B cell (primary cell): Measurements from ENCODE around the gene GPR160.

Experiments used
- EZH2 ChIP-seq: IDR thresholded peaks from 2 replicates; pipeline ENCODE4 v1.6.1; 2012; ENCODE audit warnings: borderline replicate concordance, low read depth, mild to moderate bottlenecking, moderate library complexity, low read length; ENCODE audit not compliant: insufficient read depth, poor library complexity, severe bottlenecking
- TF ChIP-seq, protein P1 (sequence below): fragments of 200-600 bp; IDR thresholded peaks from one replicate; pipeline ENCODE4 v1.8.0; 2022; ENCODE audit warnings: antibody characterized with exemption, mild to moderate bottlenecking

DNA sequence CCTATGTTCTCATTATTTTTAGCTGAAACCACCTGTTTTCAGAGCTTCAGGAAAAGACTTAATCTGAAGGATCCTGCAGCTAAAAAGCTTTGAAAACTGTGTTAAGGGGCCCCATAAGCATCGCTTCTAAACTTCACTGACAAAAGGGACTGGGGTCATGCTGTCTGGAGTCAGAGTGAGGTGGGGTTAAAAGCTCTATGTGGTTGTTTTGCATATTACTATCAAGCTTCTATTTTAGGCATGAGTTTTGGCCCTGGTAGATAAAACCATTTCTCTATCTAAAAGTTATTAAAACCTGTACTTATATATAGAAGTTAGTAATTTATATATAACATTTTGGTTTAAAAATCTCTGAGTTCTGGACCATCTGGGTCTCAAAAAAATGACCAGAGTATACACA is 45.5 kb downstream of the GPR160 start:
- TF ChIP-seq, protein P1, sequence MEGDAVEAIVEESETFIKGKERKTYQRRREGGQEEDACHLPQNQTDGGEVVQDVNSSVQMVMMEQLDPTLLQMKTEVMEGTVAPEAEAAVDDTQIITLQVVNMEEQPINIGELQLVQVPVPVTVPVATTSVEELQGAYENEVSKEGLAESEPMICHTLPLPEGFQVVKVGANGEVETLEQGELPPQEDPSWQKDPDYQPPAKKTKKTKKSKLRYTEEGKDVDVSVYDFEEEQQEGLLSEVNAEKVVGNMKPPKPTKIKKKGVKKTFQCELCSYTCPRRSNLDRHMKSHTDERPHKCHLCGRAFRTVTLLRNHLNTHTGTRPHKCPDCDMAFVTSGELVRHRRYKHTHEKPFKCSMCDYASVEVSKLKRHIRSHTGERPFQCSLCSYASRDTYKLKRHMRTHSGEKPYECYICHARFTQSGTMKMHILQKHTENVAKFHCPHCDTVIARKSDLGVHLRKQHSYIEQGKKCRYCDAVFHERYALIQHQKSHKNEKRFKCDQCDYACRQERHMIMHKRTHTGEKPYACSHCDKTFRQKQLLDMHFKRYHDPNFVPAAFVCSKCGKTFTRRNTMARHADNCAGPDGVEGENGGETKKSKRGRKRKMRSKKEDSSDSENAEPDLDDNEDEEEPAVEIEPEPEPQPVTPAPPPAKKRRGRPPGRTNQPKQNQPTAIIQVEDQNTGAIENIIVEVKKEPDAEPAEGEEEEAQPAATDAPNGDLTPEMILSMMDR, result no peak
- TF ChIP-seq EZH2, result no peak
